WTC11 (cell line): Measurements from ENCODE around the gene TMEM205. TPM values are rescaled to one million over a fixed set of nuclear protein-coding genes. Genes with fewer than 3 reads are reported as not detected.

Source experiments
- CREM ChIP-seq: sonication (generic); formaldehyde crosslinking; IDR thresholded peaks from 2 replicates; pipeline ENCODE4 v1.8.1; 2022; ENCODE audit warnings: mild to moderate bottlenecking, missing genetic modification reagents, moderate library complexity
- ELF4 ChIP-seq: sonication (generic); formaldehyde crosslinking; IDR thresholded peaks from 2 replicates; pipeline ENCODE4 v1.8.1; 2022; ENCODE audit warnings: low read depth, mild to moderate bottlenecking, moderate library complexity, missing genetic modification reagents
- ESRRA ChIP-seq: sonication (generic); formaldehyde crosslinking; IDR thresholded peaks from 2 replicates; pipeline ENCODE4 v1.8.1; 2022; ENCODE audit warnings: mild to moderate bottlenecking, missing genetic modification reagents, borderline replicate concordance
- FOXP1 ChIP-seq: sonication (generic); formaldehyde crosslinking; IDR thresholded peaks from 2 replicates; pipeline ENCODE4 v1.8.0; 2022; ENCODE audit warnings: missing genetic modification reagents, mild to moderate bottlenecking, moderate library complexity, borderline replicate concordance
- KAT7 ChIP-seq: sonication (generic); formaldehyde crosslinking; IDR thresholded peaks from 2 replicates; pipeline ENCODE4 v1.8.1; 2023; ENCODE audit warnings: missing genetic modification reagents, mild to moderate bottlenecking, borderline replicate concordance
- NFYB ChIP-seq: sonication (generic); formaldehyde crosslinking; conservative IDR thresholded peaks from 2 replicates; pipeline ENCODE4 v1.8.0; 2022; ENCODE audit warnings: low read depth, missing genetic modification reagents
- NR2C2 ChIP-seq: sonication (generic); formaldehyde crosslinking; IDR thresholded peaks from 2 replicates; pipeline ENCODE4 v1.8.0; 2022; ENCODE audit warnings: mild to moderate bottlenecking, missing genetic modification reagents
- OVOL2 ChIP-seq: fragments of 250-450 bp; sonication (Bioruptor Pico); IDR thresholded peaks from 2 replicates; pipeline ENCODE4 v1.9.0; 2021; ENCODE audit warnings: mild to moderate bottlenecking, borderline replicate concordance
- SMAD3 ChIP-seq: sonication (generic); formaldehyde crosslinking; IDR thresholded peaks from 2 replicates; pipeline ENCODE4 v1.8.0; 2022; ENCODE audit warnings: missing genetic modification reagents, mild to moderate bottlenecking, borderline replicate concordance
- TCF7 ChIP-seq: sonication (generic); formaldehyde crosslinking; IDR thresholded peaks from 2 replicates; pipeline ENCODE4 v1.8.0; 2022; ENCODE audit warnings: mild to moderate bottlenecking, low read depth, missing genetic modification reagents, moderate library complexity
- ZBTB21 ChIP-seq: sonication (generic); formaldehyde crosslinking; IDR thresholded peaks from 2 replicates; pipeline ENCODE4 v1.8.1; 2023; ENCODE audit warnings: mild to moderate bottlenecking, missing genetic modification reagents, borderline replicate concordance
- ZNF423 ChIP-seq: fragments of 250-450 bp; sonication (Bioruptor Pico); IDR thresholded peaks from 2 replicates; pipeline ENCODE4 v2.1.2; 2022; ENCODE audit warnings: mild to moderate bottlenecking, moderate library complexity
- total RNA-seq: library from RNA; stranded (reverse); gene quantifications from 3 replicates; pipeline ENCODE4 v1.2.3, GENCODE V29; 2021
- TF ChIP-seq, protein P1 (sequence below): sonication (generic); formaldehyde crosslinking; IDR thresholded peaks from 2 replicates; pipeline ENCODE4 v1.8.0; 2023; ENCODE audit warnings: mild to moderate bottlenecking, missing genetic modification reagents
- TF ChIP-seq, protein P2 (sequence below): sonication (generic); formaldehyde crosslinking; IDR thresholded peaks from 2 replicates; pipeline ENCODE4 v1.8.0; 2022; ENCODE audit warnings: mild to moderate bottlenecking, missing genetic modification reagents
- TF ChIP-seq, protein P3 (sequence below): fragments of 250-450 bp; sonication (Bioruptor Pico); IDR thresholded peaks from 2 replicates; pipeline ENCODE4 v1.9.0; 2021; ENCODE audit warnings: moderate library complexity, mild to moderate bottlenecking, inconsistent platforms, borderline replicate concordance
- TF ChIP-seq, protein P4 (sequence below): fragments of 250-450 bp; sonication (Bioruptor Pico); IDR thresholded peaks from 2 replicates; pipeline ENCODE4 v1.9.0; 2021; ENCODE audit warnings: mild to moderate bottlenecking, borderline replicate concordance
- TF ChIP-seq, protein P5 (sequence below): fragments of 250-450 bp; sonication (Bioruptor Pico); IDR thresholded peaks from 2 replicates; pipeline ENCODE4 v1.9.0; 2021; ENCODE audit warnings: mild to moderate bottlenecking
- TF ChIP-seq, protein P6 (sequence below): sonication (generic); formaldehyde crosslinking; IDR thresholded peaks from 2 replicates; pipeline ENCODE4 v1.8.1; 2022; ENCODE audit warnings: low read depth, mild to moderate bottlenecking, moderate library complexity, missing genetic modification reagents, borderline replicate concordance
- TF ChIP-seq, protein P7 (sequence below): sonication (generic); formaldehyde crosslinking; IDR thresholded peaks from 2 replicates; pipeline ENCODE4 v1.8.0; 2022; ENCODE audit warnings: mild to moderate bottlenecking, missing genetic modification reagents
- TF ChIP-seq, protein P8 (sequence below): sonication (generic); formaldehyde crosslinking; IDR thresholded peaks from 2 replicates; pipeline ENCODE4 v1.8.0; 2022; ENCODE audit warnings: missing genetic modification reagents

Gene TMEM205
- total RNA-seq, 1 experiment from 2014 or later: 69.9 TPM

DNA sequence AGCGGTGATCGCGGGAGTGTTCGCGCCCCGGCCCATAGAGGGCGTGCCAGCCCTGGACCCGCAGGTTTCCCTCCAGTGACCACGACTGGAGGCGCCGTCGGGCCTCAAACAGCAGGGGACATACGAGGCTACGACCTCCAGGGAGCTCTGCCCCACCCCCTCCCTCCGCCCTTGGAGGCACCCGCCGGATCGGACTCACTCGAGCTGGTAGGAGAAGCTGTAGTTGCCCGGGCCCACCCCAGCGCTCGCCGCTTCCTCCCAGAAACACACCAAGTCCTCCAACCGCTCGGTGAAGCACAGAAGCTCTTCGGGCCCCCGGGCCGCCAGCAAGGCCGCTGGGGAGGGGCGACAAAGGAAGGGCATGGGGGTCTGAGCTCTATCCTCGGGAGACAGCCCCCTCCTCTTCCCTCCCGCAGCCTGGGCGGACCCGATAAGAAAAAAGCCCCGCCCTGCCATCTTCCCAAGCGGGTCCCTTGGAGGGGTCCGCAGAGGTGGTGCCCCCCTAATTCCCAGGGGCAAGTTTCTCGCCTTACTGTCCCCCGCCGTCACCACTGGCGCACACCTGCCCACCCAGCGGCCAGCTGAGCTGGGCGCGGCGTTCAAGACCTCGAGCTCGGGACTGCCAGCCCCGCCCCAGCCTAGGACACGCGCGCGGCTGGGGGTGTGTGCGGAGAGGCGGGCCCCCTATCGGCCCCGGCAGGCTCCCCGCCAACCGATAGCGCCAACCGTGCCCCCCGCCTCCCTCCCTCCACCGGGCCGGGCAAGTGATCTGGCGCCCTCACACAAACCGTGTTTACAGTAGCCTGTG, 37.0 kb upstream of the TMEM205 start (continued):
- TF ChIP-seq, protein P1, sequence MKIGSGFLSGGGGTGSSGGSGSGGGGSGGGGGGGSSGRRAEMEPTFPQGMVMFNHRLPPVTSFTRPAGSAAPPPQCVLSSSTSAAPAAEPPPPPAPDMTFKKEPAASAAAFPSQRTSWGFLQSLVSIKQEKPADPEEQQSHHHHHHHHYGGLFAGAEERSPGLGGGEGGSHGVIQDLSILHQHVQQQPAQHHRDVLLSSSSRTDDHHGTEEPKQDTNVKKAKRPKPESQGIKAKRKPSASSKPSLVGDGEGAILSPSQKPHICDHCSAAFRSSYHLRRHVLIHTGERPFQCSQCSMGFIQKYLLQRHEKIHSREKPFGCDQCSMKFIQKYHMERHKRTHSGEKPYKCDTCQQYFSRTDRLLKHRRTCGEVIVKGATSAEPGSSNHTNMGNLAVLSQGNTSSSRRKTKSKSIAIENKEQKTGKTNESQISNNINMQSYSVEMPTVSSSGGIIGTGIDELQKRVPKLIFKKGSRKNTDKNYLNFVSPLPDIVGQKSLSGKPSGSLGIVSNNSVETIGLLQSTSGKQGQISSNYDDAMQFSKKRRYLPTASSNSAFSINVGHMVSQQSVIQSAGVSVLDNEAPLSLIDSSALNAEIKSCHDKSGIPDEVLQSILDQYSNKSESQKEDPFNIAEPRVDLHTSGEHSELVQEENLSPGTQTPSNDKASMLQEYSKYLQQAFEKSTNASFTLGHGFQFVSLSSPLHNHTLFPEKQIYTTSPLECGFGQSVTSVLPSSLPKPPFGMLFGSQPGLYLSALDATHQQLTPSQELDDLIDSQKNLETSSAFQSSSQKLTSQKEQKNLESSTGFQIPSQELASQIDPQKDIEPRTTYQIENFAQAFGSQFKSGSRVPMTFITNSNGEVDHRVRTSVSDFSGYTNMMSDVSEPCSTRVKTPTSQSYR (CRISPR knock-in tag): no peak
- TF ChIP-seq ELF4: no peak
- TF ChIP-seq, protein P2, sequence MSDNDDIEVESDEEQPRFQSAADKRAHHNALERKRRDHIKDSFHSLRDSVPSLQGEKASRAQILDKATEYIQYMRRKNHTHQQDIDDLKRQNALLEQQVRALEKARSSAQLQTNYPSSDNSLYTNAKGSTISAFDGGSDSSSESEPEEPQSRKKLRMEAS (CRISPR knock-in tag): peak; percentile 50
- TF ChIP-seq CREM (CRISPR knock-in tag): no peak
- TF ChIP-seq FOXP1 (CRISPR knock-in tag): peak; percentile 59; the same call in 1 of the 2 replicates
- TF ChIP-seq, protein P3, sequence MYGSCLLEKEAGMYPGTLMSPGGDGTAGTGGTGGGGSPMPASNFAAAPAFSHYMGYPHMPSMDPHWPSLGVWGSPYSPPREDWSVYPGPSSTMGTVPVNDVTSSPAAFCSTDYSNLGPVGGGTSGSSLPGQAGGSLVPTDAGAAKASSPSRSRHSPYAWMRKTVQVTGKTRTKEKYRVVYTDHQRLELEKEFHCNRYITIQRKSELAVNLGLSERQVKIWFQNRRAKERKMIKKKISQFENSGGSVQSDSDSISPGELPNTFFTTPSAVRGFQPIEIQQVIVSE (CRISPR knock-in tag): no peak
- TF ChIP-seq ZBTB21 (CRISPR knock-in tag): no peak
- TF ChIP-seq, protein P4, sequence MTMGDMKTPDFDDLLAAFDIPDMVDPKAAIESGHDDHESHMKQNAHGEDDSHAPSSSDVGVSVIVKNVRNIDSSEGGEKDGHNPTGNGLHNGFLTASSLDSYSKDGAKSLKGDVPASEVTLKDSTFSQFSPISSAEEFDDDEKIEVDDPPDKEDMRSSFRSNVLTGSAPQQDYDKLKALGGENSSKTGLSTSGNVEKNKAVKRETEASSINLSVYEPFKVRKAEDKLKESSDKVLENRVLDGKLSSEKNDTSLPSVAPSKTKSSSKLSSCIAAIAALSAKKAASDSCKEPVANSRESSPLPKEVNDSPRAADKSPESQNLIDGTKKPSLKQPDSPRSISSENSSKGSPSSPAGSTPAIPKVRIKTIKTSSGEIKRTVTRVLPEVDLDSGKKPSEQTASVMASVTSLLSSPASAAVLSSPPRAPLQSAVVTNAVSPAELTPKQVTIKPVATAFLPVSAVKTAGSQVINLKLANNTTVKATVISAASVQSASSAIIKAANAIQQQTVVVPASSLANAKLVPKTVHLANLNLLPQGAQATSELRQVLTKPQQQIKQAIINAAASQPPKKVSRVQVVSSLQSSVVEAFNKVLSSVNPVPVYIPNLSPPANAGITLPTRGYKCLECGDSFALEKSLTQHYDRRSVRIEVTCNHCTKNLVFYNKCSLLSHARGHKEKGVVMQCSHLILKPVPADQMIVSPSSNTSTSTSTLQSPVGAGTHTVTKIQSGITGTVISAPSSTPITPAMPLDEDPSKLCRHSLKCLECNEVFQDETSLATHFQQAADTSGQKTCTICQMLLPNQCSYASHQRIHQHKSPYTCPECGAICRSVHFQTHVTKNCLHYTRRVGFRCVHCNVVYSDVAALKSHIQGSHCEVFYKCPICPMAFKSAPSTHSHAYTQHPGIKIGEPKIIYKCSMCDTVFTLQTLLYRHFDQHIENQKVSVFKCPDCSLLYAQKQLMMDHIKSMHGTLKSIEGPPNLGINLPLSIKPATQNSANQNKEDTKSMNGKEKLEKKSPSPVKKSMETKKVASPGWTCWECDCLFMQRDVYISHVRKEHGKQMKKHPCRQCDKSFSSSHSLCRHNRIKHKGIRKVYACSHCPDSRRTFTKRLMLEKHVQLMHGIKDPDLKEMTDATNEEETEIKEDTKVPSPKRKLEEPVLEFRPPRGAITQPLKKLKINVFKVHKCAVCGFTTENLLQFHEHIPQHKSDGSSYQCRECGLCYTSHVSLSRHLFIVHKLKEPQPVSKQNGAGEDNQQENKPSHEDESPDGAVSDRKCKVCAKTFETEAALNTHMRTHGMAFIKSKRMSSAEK (CRISPR knock-in tag): no peak
- peak; percentile 79 for TF ChIP-seq ZNF423 (CRISPR knock-in tag)
- no peak for TF ChIP-seq TCF7 (CRISPR knock-in tag)
- TF ChIP-seq, protein P5, sequence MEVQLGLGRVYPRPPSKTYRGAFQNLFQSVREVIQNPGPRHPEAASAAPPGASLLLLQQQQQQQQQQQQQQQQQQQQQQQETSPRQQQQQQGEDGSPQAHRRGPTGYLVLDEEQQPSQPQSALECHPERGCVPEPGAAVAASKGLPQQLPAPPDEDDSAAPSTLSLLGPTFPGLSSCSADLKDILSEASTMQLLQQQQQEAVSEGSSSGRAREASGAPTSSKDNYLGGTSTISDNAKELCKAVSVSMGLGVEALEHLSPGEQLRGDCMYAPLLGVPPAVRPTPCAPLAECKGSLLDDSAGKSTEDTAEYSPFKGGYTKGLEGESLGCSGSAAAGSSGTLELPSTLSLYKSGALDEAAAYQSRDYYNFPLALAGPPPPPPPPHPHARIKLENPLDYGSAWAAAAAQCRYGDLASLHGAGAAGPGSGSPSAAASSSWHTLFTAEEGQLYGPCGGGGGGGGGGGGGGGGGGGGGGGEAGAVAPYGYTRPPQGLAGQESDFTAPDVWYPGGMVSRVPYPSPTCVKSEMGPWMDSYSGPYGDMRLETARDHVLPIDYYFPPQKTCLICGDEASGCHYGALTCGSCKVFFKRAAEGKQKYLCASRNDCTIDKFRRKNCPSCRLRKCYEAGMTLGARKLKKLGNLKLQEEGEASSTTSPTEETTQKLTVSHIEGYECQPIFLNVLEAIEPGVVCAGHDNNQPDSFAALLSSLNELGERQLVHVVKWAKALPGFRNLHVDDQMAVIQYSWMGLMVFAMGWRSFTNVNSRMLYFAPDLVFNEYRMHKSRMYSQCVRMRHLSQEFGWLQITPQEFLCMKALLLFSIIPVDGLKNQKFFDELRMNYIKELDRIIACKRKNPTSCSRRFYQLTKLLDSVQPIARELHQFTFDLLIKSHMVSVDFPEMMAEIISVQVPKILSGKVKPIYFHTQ (CRISPR knock-in tag): no peak
- no peak for TF ChIP-seq SMAD3 (CRISPR knock-in tag)
- TF ChIP-seq ESRRA (CRISPR knock-in tag): no peak
- no peak for TF ChIP-seq KAT7 (CRISPR knock-in tag)
- TF ChIP-seq, protein P6, sequence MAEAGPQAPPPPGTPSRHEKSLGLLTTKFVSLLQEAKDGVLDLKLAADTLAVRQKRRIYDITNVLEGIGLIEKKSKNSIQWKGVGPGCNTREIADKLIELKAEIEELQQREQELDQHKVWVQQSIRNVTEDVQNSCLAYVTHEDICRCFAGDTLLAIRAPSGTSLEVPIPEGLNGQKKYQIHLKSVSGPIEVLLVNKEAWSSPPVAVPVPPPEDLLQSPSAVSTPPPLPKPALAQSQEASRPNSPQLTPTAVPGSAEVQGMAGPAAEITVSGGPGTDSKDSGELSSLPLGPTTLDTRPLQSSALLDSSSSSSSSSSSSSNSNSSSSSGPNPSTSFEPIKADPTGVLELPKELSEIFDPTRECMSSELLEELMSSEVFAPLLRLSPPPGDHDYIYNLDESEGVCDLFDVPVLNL (CRISPR knock-in tag): peak; percentile 59; the same call in 1 of the 2 replicates
- TF ChIP-seq, protein P7, sequence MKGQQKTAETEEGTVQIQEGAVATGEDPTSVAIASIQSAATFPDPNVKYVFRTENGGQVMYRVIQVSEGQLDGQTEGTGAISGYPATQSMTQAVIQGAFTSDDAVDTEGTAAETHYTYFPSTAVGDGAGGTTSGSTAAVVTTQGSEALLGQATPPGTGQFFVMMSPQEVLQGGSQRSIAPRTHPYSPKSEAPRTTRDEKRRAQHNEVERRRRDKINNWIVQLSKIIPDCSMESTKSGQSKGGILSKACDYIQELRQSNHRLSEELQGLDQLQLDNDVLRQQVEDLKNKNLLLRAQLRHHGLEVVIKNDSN (CRISPR knock-in tag): no peak
- TF ChIP-seq, protein P8, sequence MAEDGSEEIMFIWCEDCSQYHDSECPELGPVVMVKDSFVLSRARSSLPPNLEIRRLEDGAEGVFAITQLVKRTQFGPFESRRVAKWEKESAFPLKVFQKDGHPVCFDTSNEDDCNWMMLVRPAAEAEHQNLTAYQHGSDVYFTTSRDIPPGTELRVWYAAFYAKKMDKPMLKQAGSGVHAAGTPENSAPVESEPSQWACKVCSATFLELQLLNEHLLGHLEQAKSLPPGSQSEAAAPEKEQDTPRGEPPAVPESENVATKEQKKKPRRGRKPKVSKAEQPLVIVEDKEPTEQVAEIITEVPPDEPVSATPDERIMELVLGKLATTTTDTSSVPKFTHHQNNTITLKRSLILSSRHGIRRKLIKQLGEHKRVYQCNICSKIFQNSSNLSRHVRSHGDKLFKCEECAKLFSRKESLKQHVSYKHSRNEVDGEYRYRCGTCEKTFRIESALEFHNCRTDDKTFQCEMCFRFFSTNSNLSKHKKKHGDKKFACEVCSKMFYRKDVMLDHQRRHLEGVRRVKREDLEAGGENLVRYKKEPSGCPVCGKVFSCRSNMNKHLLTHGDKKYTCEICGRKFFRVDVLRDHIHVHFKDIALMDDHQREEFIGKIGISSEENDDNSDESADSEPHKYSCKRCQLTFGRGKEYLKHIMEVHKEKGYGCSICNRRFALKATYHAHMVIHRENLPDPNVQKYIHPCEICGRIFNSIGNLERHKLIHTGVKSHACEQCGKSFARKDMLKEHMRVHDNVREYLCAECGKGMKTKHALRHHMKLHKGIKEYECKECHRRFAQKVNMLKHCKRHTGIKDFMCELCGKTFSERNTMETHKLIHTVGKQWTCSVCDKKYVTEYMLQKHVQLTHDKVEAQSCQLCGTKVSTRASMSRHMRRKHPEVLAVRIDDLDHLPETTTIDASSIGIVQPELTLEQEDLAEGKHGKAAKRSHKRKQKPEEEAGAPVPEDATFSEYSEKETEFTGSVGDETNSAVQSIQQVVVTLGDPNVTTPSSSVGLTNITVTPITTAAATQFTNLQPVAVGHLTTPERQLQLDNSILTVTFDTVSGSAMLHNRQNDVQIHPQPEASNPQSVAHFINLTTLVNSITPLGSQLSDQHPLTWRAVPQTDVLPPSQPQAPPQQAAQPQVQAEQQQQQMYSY (CRISPR knock-in tag): no peak
- TF ChIP-seq NR2C2 (CRISPR knock-in tag): no peak
- 0 out of 2 replicates have a peak, but pooled peaks have one; percentile 13 for TF ChIP-seq NFYB (CRISPR knock-in tag)
- no peak for TF ChIP-seq OVOL2 (CRISPR knock-in tag)
